ENCODE measurements around the gene RASGRP2. TPM values are rescaled to one million over a fixed set of nuclear protein-coding genes. Genes with fewer than 3 reads are reported as not detected.

Gene RASGRP2
- total RNA-seq, 1 donor from 2014 or later = 39.7 TPM

DNA sequence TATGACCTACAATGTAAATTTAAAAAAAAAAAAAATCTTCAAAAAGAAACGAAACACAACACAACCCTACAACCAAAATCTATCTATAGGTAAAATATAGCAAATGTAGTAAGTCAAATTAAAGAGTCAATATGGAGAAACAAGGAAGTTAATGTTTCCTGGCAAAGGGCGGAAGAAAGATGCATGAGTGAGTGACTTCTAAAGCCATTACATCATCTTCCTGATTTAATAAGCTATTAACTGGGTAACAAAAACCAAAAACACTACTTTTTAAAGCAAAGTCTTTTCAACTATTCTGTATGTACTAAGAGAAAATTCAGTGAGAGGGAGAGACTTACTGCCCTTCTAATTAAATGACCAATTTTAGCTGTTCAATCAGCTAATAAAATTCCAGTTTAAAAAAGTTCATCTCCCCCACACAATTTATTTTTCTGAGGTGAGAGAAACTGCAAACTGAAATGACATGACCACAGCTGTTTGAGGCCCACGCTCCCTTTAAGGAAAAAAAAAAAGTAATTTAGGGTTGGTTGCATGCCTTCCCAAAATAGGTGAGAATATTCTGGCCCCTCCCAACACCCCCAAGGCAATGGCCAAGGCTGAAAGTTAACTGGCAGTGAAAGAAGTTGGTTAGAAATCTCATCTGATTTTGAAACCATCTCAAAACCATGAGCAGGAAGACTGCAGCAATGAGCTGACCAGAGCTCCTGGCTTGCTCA is 28.5 kb upstream of the RASGRP2 start:
- ATAC-seq (no peak), DNase-seq (ENCODE audit: low spot score) (no peak)
- intact Hi-C loops (cut with DNase I) = no loop called here

DNA sequence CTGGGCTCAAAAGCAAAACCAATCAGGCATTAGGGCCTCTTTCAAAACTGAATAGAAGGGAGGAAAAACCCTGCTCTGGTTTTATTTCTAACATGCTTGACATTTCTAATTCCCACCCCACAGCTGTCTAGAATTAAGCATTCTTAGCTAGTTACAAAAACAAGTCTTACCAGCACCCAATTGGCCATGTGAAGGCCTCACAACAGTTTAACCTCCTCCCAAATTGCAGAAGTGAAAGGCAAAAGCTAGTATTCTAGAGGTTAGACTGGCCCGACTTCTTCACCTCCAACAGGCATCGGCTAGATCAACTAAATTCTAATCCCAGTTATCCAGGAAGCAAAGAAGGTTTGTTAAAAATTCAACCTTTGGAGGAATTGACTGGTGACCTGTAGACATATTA is 27.9 kb upstream of the RASGRP2 start:
- intact Hi-C loops (cut with DNase I) = no loop called here
- no peak for DNase-seq (ENCODE audit: low spot score)
- no peak for ATAC-seq

DNA sequence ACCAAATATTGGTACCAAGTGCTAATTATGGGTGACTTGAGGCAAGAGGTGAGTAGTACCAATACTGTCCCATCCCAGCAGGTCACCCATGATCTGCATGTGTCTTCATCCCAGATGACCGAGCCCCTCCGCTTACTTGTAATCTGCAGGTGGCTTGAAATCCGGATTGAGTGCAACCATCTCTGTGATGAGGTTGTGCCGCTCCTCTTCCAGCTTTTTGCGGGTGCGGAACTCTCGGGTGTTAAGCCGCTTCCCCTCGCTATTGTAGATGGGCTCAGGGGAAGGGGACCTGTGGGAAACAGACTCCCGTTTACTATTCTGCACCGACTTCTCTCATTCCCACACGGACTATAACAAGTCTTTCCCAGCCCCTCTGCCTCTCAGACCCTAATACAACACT is 26.2 kb upstream of the RASGRP2 start:
- DNase-seq (ENCODE audit: low spot score) (peak; percentile 49), ATAC-seq (no peak)
- intact Hi-C loops (cut with DNase I) = no loop called here

DNA sequence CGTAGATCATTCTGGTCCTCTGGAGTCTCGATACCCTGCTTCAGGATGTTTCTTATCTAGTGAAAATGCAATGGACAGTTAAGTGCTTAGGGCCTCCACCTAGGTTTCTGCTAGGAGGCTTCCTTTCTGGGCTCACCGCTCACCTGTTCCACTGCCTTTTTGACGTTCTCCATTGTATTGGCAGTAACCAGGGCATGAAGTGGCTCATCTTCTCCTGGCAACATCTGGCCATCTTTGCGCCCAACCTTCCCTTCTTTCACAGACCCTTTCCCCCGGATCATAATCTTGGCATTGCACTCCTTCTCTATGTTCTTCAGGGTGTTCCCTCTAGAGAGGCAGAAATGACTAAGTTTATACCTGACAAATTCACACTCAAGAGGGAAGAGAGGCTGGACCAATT is 25.3 kb upstream of the RASGRP2 start:
- intact Hi-C loops (cut with DNase I) = no loop called here
- DNase-seq (ENCODE audit: low spot score) (peak; percentile 25), ATAC-seq (no peak)

DNA sequence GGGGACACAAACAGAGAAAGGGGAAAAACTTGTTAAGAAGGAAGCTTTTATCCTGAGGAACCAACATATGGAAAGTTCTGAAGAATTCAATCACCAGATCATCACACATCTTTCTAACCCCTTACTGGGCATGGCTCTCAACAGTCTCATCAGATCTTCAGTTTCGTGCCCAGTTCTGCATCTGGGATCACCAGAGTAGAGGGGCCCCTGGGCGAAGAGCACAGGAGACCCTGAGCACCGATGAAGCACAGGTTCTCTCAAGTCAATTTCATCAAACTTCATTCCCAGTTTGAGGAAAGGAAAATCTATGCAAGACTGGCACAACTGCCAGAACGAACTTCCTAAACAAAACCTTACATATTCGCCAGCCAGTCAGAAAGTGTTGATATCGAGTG is 24.4 kb upstream of the RASGRP2 start:
- ATAC-seq (no peak), DNase-seq (ENCODE audit: low spot score) (peak; percentile 12)
- intact Hi-C loops (cut with DNase I) = no loop called here

DNA sequence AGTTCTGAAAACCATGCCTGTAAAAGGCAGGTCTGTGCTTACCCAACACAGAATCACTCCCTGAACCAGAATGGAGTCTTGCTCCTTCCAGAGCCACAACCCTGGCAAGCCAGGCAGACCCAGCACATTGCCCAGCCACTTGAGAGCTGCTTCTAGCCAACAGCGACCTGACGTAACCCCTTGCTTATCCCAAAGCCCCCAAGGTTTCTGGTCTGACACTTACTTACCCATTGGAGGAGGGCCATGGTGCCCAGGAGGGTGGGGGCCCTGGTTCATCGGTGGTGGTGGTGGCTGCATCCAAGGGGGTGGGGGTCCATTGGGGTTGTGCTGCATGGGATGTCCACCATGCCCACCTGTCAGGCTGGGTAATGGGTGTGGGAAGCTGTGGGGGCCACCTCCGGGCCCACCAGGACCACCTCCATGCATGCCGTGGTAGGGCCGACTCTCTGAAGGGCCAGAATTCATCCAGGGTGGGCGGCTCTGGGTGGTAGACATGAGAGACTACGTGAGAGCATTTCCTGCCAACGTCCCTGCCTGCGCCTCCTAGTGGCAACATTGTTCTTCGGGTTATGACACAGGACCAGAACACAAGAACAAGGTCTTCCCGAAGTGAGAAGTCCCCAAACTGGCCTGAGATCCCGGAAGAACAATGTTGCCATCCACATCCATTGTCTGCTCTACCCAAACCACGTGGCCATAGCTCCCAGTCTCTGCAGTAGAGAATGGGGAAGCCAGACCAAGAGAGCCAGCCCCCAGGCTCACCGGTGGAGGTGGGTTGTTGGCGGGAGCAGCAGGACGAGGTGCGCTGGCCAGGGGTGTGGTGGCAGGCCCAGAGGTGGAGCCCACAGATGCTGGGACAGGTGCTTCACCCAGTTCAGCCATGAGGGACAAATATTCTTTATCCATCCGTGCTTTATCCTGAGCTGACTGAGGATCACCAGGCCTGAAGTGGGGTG is 23.7 kb upstream of the RASGRP2 start:
- intact Hi-C loops (cut with DNase I) = no loop called here
- DNase-seq (ENCODE audit: low spot score) (peak; percentile 80), ATAC-seq (peak; percentile 4)

DNA sequence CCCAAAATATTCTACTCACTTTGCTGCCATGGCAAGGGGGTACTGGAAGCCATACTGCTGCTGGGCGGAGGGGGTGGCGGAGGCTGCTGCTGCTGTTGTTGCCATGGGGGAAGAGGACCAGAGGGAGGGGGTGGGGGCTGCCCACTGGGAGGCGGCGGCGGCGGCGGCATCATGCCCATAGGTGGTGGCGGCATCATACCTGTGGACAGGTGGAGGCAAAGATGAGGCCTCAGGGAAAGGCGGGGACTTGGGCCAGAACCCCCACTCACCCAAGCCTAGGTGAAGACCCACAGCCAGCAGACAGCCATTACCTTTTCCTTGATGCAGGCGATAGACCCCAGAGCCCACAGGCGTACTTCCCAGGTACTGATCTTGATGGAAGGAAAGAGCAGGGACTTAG is 22.9 kb upstream of the RASGRP2 start:
- DNase-seq (ENCODE audit: low spot score) (peak; percentile 54), ATAC-seq (no peak)
- intact Hi-C loops (cut with DNase I) = no loop called here

DNA sequence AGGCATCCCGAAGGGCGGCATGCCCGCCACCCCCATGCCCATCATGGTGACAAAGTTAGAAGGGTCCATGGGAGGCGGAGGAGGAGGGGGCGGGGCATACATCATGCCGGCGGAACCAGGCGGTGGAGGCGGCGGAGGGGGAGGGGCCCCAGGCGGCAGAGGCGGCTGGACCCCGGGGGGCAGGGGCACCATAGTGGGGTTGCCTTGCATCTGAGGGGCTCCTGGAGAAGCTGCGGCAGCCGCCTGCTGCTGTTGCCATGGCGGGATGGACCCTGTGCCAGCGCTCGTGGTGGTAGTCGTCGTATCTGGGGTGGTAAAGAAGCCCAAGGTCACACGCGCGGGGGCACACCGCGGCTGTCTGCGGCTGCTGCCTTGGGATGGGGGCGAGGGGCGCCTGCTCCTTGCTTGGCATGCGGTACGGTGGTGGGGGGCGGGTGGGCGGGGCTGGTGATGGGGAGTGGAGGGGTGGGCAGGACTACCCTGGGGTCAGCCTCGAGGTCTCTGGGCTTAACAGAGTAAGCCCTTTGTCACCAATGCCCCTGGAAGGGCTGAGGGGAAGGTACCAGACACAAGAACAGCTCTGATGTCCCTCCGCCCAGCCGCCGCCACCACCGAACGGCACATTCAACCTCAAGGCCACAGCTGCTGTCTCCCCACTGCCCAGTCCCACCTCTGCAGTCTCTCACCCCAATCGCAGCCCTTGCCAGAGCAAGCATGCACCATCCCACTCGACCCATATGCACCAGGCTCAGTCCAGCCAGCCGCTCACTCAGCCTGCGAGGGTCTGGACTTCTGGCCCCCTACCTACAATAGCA is 22.1 kb upstream of the RASGRP2 start:
- no peak for ATAC-seq
- peak; percentile 56 for DNase-seq (ENCODE audit: low spot score)
- intact Hi-C loops (cut with DNase I) = no loop called here

DNA sequence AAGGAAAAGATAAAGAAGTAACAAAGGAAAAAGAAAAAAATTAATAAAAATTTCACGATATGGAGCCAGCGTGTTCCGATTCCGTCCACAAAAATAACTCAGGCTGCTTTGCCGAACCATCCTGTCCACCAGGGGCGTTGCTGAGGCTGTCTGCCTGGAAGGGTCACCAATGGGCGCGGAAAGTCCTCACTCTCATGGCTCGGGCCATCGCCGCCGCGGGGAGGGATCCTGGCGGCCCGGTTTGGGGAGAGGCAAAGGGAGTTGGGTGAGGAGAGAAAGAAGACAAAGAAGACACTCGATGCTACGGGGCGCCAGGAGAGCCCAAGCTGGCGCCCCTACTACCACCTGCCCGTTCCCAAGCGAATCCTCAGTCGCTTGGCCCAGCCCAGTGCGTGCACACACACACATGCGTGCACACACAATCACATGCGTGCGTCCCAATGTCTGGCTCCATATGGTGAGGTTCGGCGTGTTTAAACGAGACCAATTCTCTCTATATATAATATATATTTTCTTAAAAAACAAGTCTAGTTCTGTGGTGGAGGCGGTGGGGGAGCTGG is 21.4 kb upstream of the RASGRP2 start:
- intact Hi-C loops (cut with DNase I) = no loop called here
- no peak for ATAC-seq
- DNase-seq (ENCODE audit: low spot score) = peak; percentile 59

DNA sequence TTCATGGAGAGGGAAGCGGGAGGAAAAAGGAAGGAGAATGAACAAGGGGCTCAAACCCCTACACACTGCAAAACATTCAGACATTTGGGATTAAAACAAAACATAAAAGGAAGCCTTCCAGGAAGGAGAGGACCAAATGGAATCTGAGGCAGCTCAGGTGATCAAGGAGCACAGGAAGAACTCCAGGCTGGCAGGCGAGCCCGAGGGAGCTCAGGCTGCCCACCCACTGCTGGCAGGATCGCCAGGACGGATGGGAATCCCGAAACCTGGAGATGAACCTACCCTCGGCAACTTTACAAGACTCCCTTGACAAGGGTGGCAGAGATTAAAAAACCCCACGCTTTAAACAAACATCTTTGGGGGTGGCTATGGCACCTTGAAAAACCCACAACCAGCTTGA is 20.8 kb upstream of the RASGRP2 start:
- intact Hi-C loops (cut with DNase I) = no loop called here

DNA sequence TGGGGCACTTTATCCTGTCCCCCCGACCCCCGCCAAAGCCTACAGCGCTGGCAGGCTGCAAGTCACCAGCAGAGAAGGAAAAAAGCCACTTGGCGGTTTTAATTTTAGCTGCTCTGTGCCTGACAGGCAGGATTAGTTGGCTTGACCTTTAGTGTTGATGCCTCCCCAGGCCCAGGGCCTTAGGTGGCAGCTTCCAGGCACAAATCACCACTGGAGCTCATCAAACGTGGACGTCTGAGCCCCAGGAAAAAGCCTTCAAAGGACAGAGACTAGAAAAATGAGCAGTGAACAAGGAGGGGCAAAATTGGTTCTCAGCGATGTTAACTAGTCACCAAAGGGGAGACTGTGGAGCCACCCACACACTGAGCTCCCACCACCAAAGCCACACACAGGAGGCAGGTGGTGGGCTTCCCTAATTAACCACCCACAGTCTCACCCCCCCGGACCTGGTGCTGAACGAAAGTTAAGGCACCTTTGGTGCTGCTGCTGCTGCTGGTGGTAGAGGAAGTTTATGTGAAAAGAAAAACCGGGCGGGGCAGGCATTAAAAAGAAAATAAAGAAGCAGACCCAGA is 20.2 kb upstream of the RASGRP2 start:
- intact Hi-C loops (cut with DNase I) = no loop called here
- ATAC-seq (no peak), DNase-seq (ENCODE audit: low spot score) (peak; percentile 52)

More for the DNA sequence above, 20.8 kb upstream of the RASGRP2 start:
- ATAC-seq = no peak
- DNase-seq (ENCODE audit: low spot score) = peak; percentile 32

DNA sequence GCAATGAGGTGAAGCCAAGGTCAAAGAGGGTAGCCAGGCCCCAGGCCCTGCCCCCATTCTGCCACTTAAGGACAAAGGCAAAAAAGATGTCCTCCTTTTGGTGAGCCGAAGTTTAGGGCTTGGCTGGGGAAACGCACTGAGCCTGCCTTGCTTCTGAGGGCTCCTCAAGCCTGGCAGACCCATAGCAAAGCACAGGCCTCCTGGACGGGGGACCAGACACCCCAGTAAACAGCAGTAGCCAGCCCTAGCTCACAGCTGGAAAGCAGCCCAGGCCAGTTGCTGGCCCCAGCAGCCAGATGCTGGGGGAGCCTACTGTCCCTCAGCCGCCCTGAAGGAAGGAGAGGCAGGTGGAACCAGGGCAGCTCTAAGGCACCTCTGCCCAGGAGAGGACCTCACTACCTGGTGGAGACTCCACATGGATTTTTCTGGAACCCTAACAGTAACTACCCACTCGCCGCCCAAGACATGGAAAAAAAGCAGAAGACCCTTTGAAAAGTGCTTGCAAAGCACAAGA is 19.6 kb upstream of the RASGRP2 start:
- DNase-seq (ENCODE audit: low spot score) (peak; percentile 47), ATAC-seq (no peak)
- intact Hi-C loops (cut with DNase I) = no loop called here

DNA sequence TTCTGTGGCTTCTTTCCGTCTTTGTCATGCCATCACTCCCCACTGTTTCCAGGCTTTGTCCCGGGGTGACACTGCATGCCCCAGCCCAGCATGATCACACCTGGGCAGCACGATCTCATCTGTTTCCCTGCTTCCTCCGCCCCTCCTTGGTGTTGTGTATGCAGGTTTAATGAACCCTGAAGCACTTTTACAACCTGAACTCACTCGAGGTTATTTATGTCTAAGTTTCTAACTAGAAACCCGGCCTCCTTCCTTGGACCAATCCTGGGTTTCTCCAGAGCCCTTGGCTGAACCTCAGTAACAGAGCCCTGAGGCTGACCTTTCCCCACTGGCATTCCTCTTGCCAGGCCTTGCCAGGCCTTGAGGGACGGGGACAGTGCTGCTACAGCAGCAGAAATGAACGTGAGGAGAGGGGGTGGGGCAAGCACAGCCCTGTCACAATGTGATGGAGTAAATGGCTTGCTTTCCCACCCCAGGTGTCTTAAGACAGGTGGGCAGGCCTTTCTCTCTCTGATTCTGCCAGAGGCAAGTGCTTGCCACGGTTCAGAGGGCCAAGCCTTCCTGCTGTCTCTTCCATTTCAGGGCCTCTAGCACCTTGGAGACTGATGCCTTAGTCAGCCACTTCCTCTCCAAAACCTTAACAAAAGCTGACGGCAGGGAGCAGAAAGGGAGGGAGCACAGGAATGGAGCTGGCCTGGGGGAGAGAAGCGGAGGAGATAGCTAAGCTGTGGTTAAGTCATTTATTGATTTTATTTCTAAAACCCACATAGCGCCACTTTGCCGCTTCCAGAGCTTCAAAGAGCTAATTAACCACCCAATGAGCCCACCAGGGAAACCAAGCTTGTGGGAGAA is 19.0 kb upstream of the RASGRP2 start:
- intact Hi-C loops (cut with DNase I) = no loop called here
- ATAC-seq (no peak), DNase-seq (ENCODE audit: low spot score) (peak; percentile 53)

DNA sequence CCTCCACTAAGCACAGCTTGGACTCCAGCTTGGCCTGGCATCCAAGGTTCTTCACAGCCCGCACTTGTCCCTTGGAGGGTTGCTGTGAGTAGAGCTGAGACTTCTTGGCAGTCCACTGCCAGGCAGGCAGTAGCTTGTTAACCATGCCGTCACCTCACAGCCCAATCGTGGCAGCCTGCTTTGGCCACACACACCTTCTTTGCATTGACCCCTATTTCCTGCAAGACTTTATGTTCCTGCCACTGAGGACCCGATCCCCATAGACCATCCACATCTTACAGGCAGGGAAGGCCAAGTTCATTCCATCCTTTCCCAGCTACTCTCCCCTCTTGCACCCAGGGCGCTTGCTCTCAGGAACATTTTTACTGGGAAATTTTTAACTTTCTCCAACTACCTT is 18.3 kb upstream of the RASGRP2 start:
- ATAC-seq = no peak
- DNase-seq (ENCODE audit: low spot score) = peak; percentile 51
- intact Hi-C loops (cut with DNase I) = no loop called here

DNA sequence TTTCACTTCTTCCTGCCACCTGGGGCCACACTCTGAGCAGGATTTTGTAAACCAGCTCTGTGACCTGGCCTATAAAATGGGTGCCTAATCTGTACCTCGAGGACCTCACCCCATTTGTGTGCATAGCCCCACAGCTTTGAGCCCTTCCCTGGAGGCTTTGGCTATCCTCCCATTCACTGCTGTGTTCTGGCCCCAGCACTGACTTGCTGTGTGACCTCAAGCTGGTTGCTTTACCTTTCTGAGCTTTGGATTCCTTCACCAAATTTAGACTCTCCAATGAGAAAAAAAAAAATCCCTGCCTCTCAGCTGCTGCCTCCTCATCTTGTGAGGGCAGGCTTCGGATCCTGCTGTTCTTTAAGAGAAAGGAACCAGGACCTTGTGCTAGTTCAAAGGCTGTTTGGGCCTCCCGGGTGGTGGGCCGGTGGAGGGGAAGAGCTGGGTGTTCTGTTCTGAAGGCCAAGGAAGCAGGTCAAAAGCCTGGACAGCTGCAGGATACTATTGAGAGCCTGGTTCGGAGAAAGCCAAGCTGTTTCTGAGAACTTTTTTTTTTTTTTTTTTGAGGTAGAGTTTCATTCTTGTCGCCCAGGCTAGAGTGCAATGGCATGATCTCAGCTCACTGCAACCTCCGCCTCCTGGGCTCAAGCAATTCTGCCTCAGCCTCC is 16.9 kb upstream of the RASGRP2 start:
- ATAC-seq = no peak
- intact Hi-C loops (cut with DNase I) = no loop called here
- DNase-seq (ENCODE audit: low spot score) = peak; percentile 39

DNA sequence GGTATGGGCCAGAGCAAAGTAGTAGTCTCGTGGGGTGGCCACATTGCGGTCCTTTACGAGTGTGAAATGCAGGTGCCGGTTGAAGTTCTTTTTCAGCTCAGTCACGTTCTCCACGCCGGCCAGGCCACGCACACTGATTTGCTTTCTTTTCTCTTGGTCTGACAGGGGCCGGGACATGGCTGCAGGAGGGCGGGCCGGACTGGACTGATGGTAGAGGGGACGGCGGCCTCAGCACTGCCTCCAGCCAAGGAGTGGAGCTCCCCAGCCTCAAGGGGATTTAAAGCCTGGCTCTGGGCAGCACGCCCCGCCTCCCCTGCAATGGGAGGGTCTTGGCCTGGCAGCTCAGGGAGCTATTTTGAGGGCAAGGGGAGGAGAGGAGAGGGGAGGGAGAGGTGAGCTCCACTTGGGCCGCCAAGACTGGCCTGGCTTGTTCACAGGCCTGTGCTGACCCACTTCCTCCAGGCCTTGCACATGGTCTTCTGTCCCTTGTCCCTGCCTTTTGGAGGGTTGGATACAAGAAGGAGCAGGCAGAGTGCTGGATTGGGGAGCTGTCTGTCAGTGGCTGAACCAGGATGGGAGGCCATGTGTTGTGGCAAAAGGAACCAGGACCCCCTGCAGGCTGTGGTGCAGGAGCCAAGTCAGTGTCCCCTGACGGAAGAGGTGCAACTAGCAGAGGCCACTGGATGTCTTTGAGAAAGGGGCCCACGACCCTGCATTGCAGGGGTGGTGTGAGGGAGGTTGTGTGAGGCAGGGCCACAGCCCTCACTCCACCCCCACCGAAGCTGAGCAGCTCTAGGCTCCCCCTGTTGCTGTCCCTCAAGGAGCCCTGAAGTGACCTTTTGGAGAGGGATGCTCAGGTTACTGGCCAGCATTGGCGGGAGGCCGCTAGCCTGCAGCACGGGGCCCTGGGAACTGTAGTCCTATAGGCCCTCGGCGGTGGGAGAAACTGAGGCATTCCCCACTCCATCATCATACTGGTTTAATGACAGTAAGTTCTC is 16.1 kb upstream of the RASGRP2 start, which contains the start of gene PYGM:
Gene PYGM, minus strand, starts transcription at position 253 of the 998 bp plus-strand sequence. Its CDS starts 76 bp downstream, at position 177.
- DNase-seq (ENCODE audit: low spot score) (peak; percentile 84), ATAC-seq (peak; percentile 88)

More for the DNA sequence above, 16.1 kb upstream of the RASGRP2 start, which contains the start of gene PYGM:
- intact Hi-C loops (cut with DNase I) = no loop called here
